Lower leg skin (tissue), 3 donors: ENCODE measurements around the gene CNTNAP1.

Experiments used
- POLR2A ChIP-seq, 2 donors: fragments of 450-650 bp; IDR thresholded peaks; one replicate each; pipeline ENCODE4 v1.6.1; 2016 to 2017; ENCODE audit warnings: antibody characterized with exemption in 2 of 2, mild to moderate bottlenecking in 1 of 2, moderate library complexity in 1 of 2
- TF ChIP-seq, protein P1 (sequence below), 3 donors: fragments of 450-650 bp; IDR thresholded peaks; one replicate each; pipeline ENCODE4 v1.5.1; 2016; ENCODE audit warnings: antibody characterized with exemption in 3 of 3, mild to moderate bottlenecking in 3 of 3, moderate library complexity in 2 of 3

DNA sequence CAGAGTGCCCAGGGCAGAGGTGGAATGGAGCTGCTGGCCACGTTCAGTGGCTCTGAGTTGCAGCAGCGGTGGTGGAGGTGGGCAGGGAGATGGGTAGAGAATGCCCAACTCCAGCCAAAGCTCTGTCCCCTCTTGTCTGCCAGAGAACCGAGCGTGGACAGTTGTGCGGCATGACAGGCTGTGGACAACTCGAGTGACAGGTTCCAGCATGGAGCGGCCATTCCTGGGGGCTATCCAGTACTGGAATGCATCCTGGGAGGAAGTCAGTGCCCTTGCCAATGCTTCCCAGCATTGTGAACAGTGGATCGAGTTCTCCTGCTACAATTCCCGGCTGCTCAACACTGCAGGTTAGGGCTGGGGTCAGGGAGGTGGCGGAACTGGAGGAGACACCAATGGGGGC, 8.3 kb downstream of the CNTNAP1 start:
- TF ChIP-seq, protein P1, sequence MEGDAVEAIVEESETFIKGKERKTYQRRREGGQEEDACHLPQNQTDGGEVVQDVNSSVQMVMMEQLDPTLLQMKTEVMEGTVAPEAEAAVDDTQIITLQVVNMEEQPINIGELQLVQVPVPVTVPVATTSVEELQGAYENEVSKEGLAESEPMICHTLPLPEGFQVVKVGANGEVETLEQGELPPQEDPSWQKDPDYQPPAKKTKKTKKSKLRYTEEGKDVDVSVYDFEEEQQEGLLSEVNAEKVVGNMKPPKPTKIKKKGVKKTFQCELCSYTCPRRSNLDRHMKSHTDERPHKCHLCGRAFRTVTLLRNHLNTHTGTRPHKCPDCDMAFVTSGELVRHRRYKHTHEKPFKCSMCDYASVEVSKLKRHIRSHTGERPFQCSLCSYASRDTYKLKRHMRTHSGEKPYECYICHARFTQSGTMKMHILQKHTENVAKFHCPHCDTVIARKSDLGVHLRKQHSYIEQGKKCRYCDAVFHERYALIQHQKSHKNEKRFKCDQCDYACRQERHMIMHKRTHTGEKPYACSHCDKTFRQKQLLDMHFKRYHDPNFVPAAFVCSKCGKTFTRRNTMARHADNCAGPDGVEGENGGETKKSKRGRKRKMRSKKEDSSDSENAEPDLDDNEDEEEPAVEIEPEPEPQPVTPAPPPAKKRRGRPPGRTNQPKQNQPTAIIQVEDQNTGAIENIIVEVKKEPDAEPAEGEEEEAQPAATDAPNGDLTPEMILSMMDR (IDR thresholded peaks at IDR 0.05) = no peak
- TF ChIP-seq POLR2A (IDR thresholded peaks at IDR 0.05) = no peak
